GM19395 (cell line): Measurements from ENCODE around the gene TSC22D3.
"Not testable (repeated sequence)": the region's sequence is repeated elsewhere in the genome, so short reads cannot be mapped to it uniquely, and the experiment has no call there.

Experiments
- ATAC-seq: cut with Tn5 transposase; IDR thresholded peaks from one replicate; pipeline ENCODE4 v1.9.1; 2021; ENCODE audit warnings: mild to moderate bottlenecking, moderate library complexity; ENCODE audit not compliant: unreplicated experiment

Gene TSC22D3

GRCh38 chrX:107683124-107683895, 92.3 kb downstream of the TSC22D3 start:
- no peak for ATAC-seq

GRCh38 chrX:107682256-107682655, 93.3 kb downstream of the TSC22D3 start:
- no peak for ATAC-seq

GRCh38 chrX:107678957-107679740, 96.4 kb downstream of the TSC22D3 start:
- peak; percentile 31 for ATAC-seq

- no peak for ATAC-seq
Measured at GRCh38 chrX:107677909-107678308, 97.7 kb downstream of the TSC22D3 start.

GRCh38 chrX:107677501-107677901, 98.1 kb downstream of the TSC22D3 start:
- ATAC-seq, result no peak

GRCh38 chrX:107676559-107677378, 98.8 kb downstream of the TSC22D3 start:
- ATAC-seq, result peak; percentile 30

- ATAC-seq, result no peak
Measured at GRCh38 chrX:107675823-107676555, 99.6 kb downstream of the TSC22D3 start.

- no peak for ATAC-seq
Measured at GRCh38 chrX:107675365-107675654, 100.3 kb downstream of the TSC22D3 start.

- ATAC-seq, result peak; percentile 24
Measured at GRCh38 chrX:107674480-107675364, 100.9 kb downstream of the TSC22D3 start.

- ATAC-seq, result peak; percentile 87
Measured at GRCh38 chrX:107673933-107674479, 101.6 kb downstream of the TSC22D3 start.

- ATAC-seq, result peak; percentile 0
Measured at GRCh38 chrX:107673431-107673830, 102.2 kb downstream of the TSC22D3 start.

GRCh38 chrX:107672955-107673378, 102.6 kb downstream of the TSC22D3 start:
- ATAC-seq, result peak; percentile 25

GRCh38 chrX:107671256-107671655, 104.3 kb downstream of the TSC22D3 start:
- ATAC-seq, result not testable (repeated sequence)

- ATAC-seq, result no peak
Measured at GRCh38 chrX:107669885-107670628, 105.5 kb downstream of the TSC22D3 start.

GRCh38 chrX:107669261-107669660, 106.3 kb downstream of the TSC22D3 start:
- no peak for ATAC-seq

GRCh38 chrX:107668710-107669109, 106.9 kb downstream of the TSC22D3 start:
- ATAC-seq, result not testable (repeated sequence)

- no peak for ATAC-seq
Measured at GRCh38 chrX:107667426-107667825, 108.2 kb downstream of the TSC22D3 start.

- ATAC-seq, result no peak
Measured at GRCh38 chrX:107666931-107667330, 108.7 kb downstream of the TSC22D3 start.
